Keratinocyte (primary cell): ENCODE measurements around the gene SENP1.

Experiments
- EZH2 ChIP-seq: IDR thresholded peaks from one replicate; pipeline ENCODE4 v1.6.1; 2012; ENCODE audit warnings: inconsistent platforms, mild to moderate bottlenecking, low read length, moderate library complexity
- TF ChIP-seq, protein P1 (sequence below), 3 experiments: IDR thresholded peaks in 1 of 3; conservative IDR thresholded peaks in 1 of 3; optimal IDR thresholded peaks in 1 of 3; 2 replicates in 2 of 3; 3 replicates in 1 of 3; pipeline versions ENCODE3 to v1.5.1; 2011; ENCODE audit warnings: low read length in 3 of 3, mild to moderate bottlenecking in 3 of 3, moderate library complexity in 2 of 3, control low read depth in 1 of 3, inconsistent platforms in 1 of 3; ENCODE audit not compliant: insufficient read depth in 2 of 3; ENCODE audit errors: extremely low read depth in 1 of 3

DNA sequence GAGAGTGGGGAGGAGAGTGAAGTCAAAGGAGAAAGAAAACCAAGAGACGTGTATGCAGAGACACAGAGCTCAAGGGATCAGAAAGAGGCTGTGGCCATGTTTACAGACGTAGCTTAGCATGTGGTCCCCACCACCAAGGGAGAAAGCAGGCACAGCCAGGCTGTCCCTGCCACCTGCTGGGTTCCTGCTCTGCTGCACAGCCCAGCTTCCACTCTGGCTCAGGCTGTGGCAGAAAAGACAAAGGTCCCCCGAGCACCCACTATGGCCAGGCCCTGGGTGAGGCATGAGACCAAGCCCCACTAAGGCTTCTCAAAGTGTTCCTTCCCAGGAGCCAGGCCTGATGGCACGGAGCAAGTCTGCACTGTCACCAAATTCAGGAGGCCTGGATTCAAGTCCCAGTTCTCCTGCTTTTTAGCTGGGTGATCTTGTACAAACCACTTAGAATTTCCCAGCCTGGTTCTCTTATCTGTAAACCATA lies 75.7 kb downstream of the SENP1 start:
- TF ChIP-seq, protein P1, sequence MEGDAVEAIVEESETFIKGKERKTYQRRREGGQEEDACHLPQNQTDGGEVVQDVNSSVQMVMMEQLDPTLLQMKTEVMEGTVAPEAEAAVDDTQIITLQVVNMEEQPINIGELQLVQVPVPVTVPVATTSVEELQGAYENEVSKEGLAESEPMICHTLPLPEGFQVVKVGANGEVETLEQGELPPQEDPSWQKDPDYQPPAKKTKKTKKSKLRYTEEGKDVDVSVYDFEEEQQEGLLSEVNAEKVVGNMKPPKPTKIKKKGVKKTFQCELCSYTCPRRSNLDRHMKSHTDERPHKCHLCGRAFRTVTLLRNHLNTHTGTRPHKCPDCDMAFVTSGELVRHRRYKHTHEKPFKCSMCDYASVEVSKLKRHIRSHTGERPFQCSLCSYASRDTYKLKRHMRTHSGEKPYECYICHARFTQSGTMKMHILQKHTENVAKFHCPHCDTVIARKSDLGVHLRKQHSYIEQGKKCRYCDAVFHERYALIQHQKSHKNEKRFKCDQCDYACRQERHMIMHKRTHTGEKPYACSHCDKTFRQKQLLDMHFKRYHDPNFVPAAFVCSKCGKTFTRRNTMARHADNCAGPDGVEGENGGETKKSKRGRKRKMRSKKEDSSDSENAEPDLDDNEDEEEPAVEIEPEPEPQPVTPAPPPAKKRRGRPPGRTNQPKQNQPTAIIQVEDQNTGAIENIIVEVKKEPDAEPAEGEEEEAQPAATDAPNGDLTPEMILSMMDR (optimal IDR thresholded peaks at IDR 0.05 in 1 of 3, IDR thresholded peaks at IDR 0.05 in 1 of 3, conservative IDR thresholded peaks at IDR 0.05 in 1 of 3; ENCODE audit: extremely low read depth in 1 of 3, insufficient read depth in 2 of 3, low read length in 3 of 3): no peak
- no peak for TF ChIP-seq EZH2
